Nephron progenitor cell (in vitro differentiated cells): ENCODE results near the gene ZBTB40.

Experiments used
- DNase-seq: peaks from one replicate; pipeline ENCODE4 v3.0.0; 2021
- H3K27ac Mint-ChIP-seq: 2 replicates; pipeline ENCODE4 v1.8.0; 2021; ENCODE audit warnings: mild to moderate bottlenecking, moderate library complexity, mixed read lengths
- H3K27me3 Mint-ChIP-seq: 2 replicates; pipeline ENCODE4 v1.8.0; 2021; ENCODE audit warnings: mild to moderate bottlenecking, low read depth, mixed read lengths; ENCODE audit not compliant: poor library complexity
- H3K36me3 Mint-ChIP-seq: 2 replicates; pipeline ENCODE4 v1.8.0; 2021; ENCODE audit warnings: low read depth, mixed read lengths
- H3K4me1 Mint-ChIP-seq: 2 replicates; pipeline ENCODE4 v1.8.0; 2021; ENCODE audit warnings: mixed read lengths
- H3K4me3 Mint-ChIP-seq: 2 replicates; pipeline ENCODE4 v1.8.0; 2021; ENCODE audit warnings: mild to moderate bottlenecking, moderate library complexity, mixed read lengths
- H3K9me3 Mint-ChIP-seq: 2 replicates; pipeline ENCODE4 v1.8.0; 2021; ENCODE audit warnings: mild to moderate bottlenecking, moderate library complexity, mixed read lengths
- TF ChIP-seq, protein P1 (sequence below): fragments of 200-600 bp; sonication (generic); IDR thresholded peaks from 2 replicates; pipeline ENCODE4 v1.5.0; 2021; ENCODE audit warnings: antibody characterized with exemption

ZBTB40 gene

DNA sequence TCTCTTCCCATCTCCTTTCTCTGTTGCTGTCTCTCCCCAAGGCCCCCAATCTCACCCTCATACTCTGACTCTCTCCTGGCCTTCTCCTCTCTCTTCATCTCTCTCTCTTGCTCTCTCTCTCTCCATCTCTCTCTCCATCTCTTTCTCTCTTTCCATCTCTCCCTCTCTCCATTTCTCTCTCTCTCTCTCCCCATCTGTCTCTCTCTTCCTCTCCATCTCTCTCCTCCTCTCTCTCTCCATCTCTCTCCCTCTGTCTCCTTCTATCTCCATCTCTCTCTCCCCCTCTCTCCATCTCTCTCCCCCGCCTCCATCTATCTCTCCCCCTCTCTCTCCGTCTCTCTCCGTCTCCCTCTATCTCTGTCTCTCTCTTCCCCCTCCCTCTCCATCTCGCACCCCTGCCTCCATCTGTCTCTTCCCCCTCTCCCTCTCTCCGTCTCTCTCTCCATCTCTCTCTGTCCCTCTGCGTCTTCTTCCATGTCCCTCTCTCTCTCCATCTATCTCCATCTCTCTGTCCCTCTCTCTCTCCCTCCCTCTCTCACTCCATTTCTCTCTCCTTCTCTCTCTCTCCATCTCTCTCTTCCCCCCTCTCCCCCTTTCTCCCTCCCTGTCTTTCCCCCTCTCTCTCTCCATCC, 95.7 kb downstream of the ZBTB40 start:
- Mint-ChIP-seq H3K36me3 (no peaks in the 10 kb centered on the region), H3K4me3 (no peak overlapping the region), H3K9me3 (no peaks in the 10 kb centered on the region), H3K27me3 (peaks cover 69% of the 10 kb centered on the region), H3K4me1 (no peaks in the 10 kb centered on the region), H3K27ac (no peak overlapping the region)
- no peak for DNase-seq
- TF ChIP-seq, protein P1, sequence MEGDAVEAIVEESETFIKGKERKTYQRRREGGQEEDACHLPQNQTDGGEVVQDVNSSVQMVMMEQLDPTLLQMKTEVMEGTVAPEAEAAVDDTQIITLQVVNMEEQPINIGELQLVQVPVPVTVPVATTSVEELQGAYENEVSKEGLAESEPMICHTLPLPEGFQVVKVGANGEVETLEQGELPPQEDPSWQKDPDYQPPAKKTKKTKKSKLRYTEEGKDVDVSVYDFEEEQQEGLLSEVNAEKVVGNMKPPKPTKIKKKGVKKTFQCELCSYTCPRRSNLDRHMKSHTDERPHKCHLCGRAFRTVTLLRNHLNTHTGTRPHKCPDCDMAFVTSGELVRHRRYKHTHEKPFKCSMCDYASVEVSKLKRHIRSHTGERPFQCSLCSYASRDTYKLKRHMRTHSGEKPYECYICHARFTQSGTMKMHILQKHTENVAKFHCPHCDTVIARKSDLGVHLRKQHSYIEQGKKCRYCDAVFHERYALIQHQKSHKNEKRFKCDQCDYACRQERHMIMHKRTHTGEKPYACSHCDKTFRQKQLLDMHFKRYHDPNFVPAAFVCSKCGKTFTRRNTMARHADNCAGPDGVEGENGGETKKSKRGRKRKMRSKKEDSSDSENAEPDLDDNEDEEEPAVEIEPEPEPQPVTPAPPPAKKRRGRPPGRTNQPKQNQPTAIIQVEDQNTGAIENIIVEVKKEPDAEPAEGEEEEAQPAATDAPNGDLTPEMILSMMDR = no peak

DNA sequence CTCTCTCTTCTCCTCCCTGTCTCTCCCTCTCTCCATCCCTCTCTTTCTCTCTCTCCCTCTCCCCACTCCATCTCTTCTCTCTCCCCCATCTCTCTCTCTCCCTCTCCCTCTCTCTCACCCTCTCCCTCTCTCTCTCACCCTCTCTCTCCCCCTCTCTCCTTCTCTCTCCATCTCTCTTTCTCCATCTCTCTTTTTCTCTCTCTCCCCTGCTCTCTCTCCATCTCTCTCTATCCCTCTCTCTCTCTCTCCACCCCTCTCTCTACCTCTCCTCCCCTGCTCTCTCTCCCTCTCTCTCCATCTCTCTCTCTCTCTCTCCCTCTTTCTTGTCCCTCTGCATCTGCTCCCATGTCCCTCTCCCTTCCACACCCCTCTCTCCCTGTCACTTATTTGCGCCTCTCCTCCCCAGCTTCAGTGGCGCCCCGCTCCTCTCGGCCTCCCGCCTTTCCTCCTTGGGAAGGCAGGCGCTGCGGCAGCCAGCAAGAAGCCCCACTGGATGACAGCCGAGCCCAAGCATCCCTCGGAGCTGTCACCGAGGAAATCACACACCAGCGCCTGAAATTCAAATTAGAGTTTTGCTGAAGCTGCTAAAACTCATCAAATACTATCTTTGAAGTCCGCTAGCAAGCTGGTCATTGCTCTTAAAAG, 96.3 kb downstream of the ZBTB40 start:
- no peak for DNase-seq
- Mint-ChIP-seq H3K27me3 (peaks cover 74% of the 10 kb centered on the region), H3K36me3 (no peaks in the 10 kb centered on the region), H3K4me1 (no peaks in the 10 kb centered on the region), H3K27ac (no peak overlapping the region), H3K4me3 (no peak overlapping the region), H3K9me3 (no peaks in the 10 kb centered on the region)
- TF ChIP-seq, protein P1 = no peak

DNA sequence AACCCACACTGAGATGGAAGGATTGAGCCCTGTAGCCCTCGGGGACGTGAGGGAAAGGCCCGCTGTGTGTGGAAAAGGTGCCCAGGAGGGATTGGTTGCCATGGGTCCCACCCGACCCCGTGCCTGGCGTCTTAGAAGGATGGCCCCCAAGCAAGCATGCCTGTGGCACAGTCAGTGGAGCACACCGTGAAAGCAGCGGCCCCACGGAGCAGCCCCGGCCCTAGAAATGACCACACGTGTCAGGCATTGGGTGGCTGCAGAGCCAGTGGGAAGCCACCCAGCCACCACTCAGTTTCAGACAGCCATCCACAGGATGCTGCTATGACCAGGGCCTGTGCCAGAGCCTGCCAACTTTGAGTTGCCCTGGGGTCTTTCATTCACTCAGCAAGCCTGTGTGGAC, 98.4 kb downstream of the ZBTB40 start:
- Mint-ChIP-seq H3K27ac (no peak overlapping the region), H3K36me3 (no peaks in the 10 kb centered on the region), H3K4me1 (peaks cover 5% of the 10 kb centered on the region), H3K4me3 (no peak overlapping the region), H3K27me3 (peaks cover 83% of the 10 kb centered on the region), H3K9me3 (no peaks in the 10 kb centered on the region)
- TF ChIP-seq, protein P1 = no peak
- no peak for DNase-seq

DNA sequence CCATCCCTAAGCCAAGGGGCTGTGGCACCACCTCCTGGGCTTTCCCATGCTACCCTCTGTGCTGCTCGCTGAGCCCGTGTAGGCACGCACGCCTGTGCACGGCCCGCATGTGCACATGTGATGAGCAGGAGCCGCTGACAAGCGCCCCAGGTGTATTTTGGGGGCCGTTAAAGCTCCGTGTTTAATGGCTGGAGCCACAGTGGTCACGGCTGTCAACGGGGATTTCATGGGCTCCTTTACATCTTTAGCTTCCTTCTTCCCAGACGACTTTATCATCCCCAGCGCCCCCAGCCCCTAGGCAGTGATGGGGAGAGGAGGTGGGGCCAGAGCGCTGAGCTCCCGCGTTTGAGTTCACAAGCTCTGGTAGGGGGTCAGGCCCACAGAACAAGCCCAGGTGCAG, 99.9 kb downstream of the ZBTB40 start:
- H3K27ac Mint-ChIP-seq = no peak overlapping the region
- H3K27me3 Mint-ChIP-seq = peaks cover 81% of the 10 kb centered on the region
- no peak overlapping the region for H3K4me3 Mint-ChIP-seq
- peaks cover 17% of the 10 kb centered on the region for H3K4me1 Mint-ChIP-seq
- DNase-seq = no peak
- no peaks in the 10 kb centered on the region for H3K36me3 Mint-ChIP-seq
- TF ChIP-seq, protein P1 = no peak
- no peaks in the 10 kb centered on the region for H3K9me3 Mint-ChIP-seq

DNA sequence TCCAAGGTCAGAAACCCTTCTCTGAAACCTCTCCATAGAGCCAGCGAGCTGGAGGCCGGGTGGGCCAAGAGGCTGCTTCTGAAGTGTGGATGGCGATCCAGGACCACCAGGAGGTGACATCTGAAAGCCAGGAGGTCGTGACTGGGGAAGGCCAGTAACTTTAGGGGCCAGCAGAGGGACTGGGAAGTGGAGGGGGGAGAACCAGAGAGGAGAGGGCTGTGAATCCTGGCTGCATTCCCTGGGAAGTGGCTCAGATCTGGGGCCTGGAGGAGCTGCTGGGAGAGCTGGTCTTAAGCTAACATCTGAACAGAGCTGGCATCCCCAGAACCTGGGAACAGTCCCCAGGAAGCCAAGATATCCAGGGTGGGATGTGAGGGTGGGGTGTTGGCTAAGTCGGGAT, 100.4 kb downstream of the ZBTB40 start:
- H3K36me3 Mint-ChIP-seq = no peaks in the 10 kb centered on the region
- DNase-seq = no peak
- H3K4me3 Mint-ChIP-seq = no peak overlapping the region
- H3K9me3 Mint-ChIP-seq = no peaks in the 10 kb centered on the region
- H3K27me3 Mint-ChIP-seq = peaks cover 81% of the 10 kb centered on the region
- H3K27ac Mint-ChIP-seq = no peak overlapping the region
- H3K4me1 Mint-ChIP-seq = peaks cover 22% of the 10 kb centered on the region
- TF ChIP-seq, protein P1 = no peak
